ENCODE measurements around the gene ADAMTSL1. TPM values are rescaled to one million over a fixed set of nuclear protein-coding genes. Genes with fewer than 3 reads are reported as not detected.

ADAMTSL1 gene
- total RNA-seq, 1 experiment from 2014 or later, result 1.2 TPM

DNA sequence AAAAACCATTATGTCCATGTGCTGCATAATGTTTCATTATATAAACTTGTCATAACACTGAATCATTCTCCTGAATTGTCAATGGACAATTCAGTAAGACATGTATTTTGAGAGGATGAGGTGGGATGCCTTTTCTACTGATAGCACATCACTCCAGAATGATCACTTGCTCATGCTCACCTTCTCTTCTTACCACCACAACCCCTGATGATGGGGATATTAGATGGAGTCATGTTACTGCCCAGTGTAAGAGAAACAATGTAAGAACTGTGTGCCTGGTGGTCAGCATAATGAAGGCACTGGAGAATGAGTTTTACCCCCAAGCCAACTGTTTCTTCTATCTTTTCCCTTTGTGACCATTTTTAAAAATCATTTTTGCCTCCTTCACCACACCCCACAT lies 198.8 kb downstream of the ADAMTSL1 start:
- no peaks in the 10 kb centered on the region for H3K79me1 ChIP-seq (ENCODE audit: insufficient read depth, low read depth, low read length, poor library complexity, severe bottlenecking)
- H3T11ph ChIP-seq (ENCODE audit: low read length), result no peak overlapping the region
- no peak overlapping the region for H2BK120ac ChIP-seq (ENCODE audit: low read depth, low read length, poor library complexity, severe bottlenecking)
- no peaks in the 10 kb centered on the region for H4K20me1 ChIP-seq (ENCODE audit: control insufficient read depth, insufficient read depth, insufficient read length)
- no peak overlapping the region for H3K4ac ChIP-seq (ENCODE audit: low read depth, low read length)
- no peak overlapping the region for H2AFZ ChIP-seq (ENCODE audit: low read length)
- no peak overlapping the region for H4K5ac ChIP-seq (ENCODE audit: insufficient read length, low read depth, low read length)
- H3K23me2 ChIP-seq (ENCODE audit: insufficient read length, low read depth, low read length, poor library complexity, severe bottlenecking), result no peaks in the 10 kb centered on the region
- H3K27me3 ChIP-seq (ENCODE audit: insufficient read depth, low read length), result no peaks in the 10 kb centered on the region
- H3K56ac ChIP-seq (ENCODE audit: insufficient read length, low read depth, low read length), result no peak overlapping the region
- H3K79me2 ChIP-seq (ENCODE audit: insufficient read depth, low read length), result no peaks in the 10 kb centered on the region
- no peak overlapping the region for H3K14ac ChIP-seq (ENCODE audit: insufficient read depth, low read length)
- H2BK20ac ChIP-seq (ENCODE audit: low read depth, low read length, poor library complexity, severe bottlenecking), result no peak overlapping the region
- Mint-ChIP-seq H3K27ac (no peak overlapping the region), H3K27me3 (ENCODE audit: low read depth) (no peaks in the 10 kb centered on the region), H3K4me3 (no peak overlapping the region), H3K9me3 (no peaks in the 10 kb centered on the region), H3K36me3 (ENCODE audit: insufficient read depth in 1 of 3, low read depth in 3 of 3) (no peaks in the 10 kb centered on the region), H3K4me1 (peaks cover 12 to 21% of the 10 kb centered on the region in 2 experiments)
- H3K9me3 ChIP-seq (ENCODE audit: control insufficient read depth, low read depth, low read length), result no peaks in the 10 kb centered on the region
- H3K4me2 ChIP-seq (ENCODE audit: insufficient read depth, insufficient read length, low read length), result no peak overlapping the region
- no peak overlapping the region for H2BK12ac ChIP-seq (ENCODE audit: insufficient read length, low read depth, low read length)
- H2AK5ac ChIP-seq (ENCODE audit: insufficient read length, low read length), result no peak overlapping the region
- H3K4me1 ChIP-seq (ENCODE audit: insufficient read depth, low read length), result peaks cover 2% of the 10 kb centered on the region; the same call in 1 of the 2 replicates
- no peak overlapping the region for H2BK5ac ChIP-seq (ENCODE audit: insufficient read length, low read length)
- no peak overlapping the region for H4K91ac ChIP-seq (ENCODE audit: insufficient read length, low read depth, low read length)
- H3K27ac ChIP-seq (ENCODE audit: insufficient read length, low read depth, low read length), result no peak overlapping the region
- no peak for DNase-seq
- H4K8ac ChIP-seq (replicated peaks; ENCODE audit: insufficient read length, low read depth, low read length), result no peak overlapping the region
- no peak overlapping the region for H3K18ac ChIP-seq (ENCODE audit: insufficient read length, low read depth, low read length)
- TF ChIP-seq, protein P1, sequence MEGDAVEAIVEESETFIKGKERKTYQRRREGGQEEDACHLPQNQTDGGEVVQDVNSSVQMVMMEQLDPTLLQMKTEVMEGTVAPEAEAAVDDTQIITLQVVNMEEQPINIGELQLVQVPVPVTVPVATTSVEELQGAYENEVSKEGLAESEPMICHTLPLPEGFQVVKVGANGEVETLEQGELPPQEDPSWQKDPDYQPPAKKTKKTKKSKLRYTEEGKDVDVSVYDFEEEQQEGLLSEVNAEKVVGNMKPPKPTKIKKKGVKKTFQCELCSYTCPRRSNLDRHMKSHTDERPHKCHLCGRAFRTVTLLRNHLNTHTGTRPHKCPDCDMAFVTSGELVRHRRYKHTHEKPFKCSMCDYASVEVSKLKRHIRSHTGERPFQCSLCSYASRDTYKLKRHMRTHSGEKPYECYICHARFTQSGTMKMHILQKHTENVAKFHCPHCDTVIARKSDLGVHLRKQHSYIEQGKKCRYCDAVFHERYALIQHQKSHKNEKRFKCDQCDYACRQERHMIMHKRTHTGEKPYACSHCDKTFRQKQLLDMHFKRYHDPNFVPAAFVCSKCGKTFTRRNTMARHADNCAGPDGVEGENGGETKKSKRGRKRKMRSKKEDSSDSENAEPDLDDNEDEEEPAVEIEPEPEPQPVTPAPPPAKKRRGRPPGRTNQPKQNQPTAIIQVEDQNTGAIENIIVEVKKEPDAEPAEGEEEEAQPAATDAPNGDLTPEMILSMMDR (conservative IDR thresholded peaks at IDR 0.05), result no peak
- no peak overlapping the region for H3K9ac ChIP-seq (ENCODE audit: extremely low read depth, insufficient read length, low read length)
- no peak overlapping the region for H3K23ac ChIP-seq (ENCODE audit: insufficient read length, low read depth, low read length)
- no peak overlapping the region for H2BK15ac ChIP-seq (ENCODE audit: low read depth, low read length)

Measured in H9 (cell line).